Amniotic stem cell (primary cell): ENCODE results near the gene MORC4.
"Not testable (repeated sequence)": the region's sequence is repeated elsewhere in the genome, so short reads cannot be mapped to it uniquely, and the experiment has no call there.

Experiments used
- DNase-seq: peaks from one replicate; lab custom pipeline; 2025; lab: John Stamatoyannopoulos, UW

MORC4 gene

DNA sequence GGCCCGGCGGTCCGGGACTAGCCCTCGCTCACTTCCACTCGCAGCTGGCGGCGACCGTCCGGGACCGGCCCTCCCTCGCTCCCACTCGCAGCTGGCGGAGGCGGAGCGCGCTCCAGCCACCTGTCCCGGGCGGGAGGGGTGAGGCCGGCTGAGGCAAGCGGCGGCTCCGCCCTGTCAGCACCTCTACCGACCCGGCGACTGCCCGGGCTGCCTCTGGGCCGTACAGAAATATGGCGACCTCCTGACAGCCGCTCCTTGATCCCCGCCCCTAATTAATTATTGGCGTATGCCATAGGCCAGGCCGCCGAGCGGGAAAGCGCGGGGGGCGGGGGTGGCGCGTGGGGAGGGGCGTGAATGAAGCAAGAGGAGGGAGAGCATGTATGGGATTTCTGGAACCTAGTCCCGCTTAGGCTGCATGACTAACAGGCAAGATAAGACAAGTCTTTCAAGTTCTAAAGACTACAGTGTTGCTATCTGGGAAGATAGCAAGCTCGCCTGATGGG lies at the start of gene MORC4:
Gene MORC4, minus strand, starts transcription at position 200 of the 503 bp plus-strand sequence. CDS start 243 bp downstream, outside the sequence.
- peak; percentile 11 for DNase-seq

DNA sequence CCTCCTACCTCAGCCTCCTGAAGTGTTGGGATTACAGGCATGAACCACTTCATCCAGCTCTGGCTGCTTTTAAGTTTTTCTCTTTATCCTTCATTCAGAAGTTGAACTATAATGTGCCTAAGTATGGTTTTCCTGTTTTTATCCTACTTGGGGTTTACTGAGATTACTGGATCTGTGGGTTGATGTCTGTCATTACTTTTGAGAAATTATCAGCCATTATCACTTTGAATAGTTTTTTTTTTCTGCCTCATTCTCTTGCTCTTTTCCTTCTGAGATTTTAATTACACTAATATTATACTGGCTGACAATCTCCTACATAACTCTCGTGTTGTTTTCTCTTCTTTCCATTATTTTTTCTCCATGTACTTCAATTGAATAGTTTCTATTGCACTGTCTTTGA lies 47.6 kb upstream of the MORC4 start:
- DNase-seq: no peak

DNA sequence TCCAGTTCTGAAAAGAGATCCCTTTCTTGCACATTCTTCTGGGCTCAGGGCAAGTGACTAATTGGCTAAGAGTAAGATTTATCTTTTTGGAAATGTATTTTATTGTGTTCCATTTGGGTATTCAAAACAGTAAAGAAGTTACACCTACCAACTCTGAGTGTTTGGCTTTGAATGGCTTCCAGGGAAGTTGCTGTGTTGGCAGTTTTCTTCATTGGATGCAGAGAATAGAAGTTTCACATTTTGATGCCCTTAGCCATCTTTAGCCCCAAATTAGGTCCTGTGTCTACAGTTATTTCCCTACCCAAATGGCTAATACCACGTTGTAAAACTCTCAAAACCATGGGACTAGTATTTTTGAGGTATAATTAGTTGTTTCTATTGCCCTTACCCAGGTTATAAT lies 29.7 kb upstream of the MORC4 start:
- DNase-seq: no peak

DNA sequence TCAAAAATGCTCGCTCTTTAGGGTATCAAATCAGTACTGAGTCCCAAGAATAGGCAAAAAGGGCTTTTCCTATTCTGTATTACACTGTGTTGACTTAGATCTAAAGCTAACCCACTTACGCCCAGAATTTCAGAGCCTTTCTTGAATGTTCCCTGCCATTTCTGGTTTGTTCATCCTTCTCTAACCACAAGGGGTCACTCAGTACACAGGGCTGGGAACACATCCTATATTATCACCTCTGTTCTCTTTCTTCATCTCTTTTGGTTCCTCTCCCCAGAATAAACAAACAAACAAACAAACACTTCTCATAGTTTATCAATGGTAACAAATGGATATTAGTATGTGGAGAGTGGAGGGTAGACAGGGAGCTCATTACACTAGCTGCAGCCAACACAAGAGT lies 25.5 kb upstream of the MORC4 start:
- no peak for DNase-seq

DNA sequence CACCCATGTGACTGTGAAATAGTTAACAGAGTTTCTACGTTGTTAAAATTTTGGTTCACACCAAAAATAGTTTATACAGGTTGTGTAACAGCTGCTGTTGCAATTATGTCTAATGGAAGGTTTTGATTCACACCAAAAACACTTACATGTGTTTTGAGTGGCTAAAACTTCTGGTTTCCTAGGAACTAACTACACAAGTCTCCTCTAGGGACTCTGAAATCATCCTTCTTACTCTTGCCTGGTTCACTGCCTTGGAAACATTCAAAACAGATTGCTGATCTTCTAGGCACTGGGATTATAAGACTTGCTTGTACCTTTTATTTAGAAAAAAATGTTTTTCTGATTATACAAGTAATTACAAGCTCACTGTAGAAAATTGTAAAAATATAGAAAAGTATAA lies 14.9 kb upstream of the MORC4 start:
- no peak for DNase-seq

DNA sequence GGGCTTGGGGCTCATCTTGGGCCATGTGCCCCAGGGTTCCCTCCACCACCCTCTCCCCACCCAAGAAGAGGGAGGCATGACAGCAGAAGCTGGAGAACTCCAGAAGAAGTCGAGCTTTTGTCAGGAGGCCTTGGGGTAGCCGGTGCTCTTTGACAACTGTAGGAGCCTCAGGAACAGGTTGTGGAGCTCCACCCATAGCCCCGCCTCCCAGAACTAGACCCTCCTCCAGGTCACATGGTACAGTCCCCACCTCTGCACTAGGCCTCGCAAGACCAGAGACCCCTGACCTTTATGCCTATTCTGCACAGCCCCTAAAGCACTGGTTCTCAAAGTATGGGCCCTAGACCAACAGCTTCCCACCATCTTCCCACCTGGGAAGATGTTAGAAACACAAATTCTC lies 8.0 kb upstream of the MORC4 start:
- DNase-seq: no peak

DNA sequence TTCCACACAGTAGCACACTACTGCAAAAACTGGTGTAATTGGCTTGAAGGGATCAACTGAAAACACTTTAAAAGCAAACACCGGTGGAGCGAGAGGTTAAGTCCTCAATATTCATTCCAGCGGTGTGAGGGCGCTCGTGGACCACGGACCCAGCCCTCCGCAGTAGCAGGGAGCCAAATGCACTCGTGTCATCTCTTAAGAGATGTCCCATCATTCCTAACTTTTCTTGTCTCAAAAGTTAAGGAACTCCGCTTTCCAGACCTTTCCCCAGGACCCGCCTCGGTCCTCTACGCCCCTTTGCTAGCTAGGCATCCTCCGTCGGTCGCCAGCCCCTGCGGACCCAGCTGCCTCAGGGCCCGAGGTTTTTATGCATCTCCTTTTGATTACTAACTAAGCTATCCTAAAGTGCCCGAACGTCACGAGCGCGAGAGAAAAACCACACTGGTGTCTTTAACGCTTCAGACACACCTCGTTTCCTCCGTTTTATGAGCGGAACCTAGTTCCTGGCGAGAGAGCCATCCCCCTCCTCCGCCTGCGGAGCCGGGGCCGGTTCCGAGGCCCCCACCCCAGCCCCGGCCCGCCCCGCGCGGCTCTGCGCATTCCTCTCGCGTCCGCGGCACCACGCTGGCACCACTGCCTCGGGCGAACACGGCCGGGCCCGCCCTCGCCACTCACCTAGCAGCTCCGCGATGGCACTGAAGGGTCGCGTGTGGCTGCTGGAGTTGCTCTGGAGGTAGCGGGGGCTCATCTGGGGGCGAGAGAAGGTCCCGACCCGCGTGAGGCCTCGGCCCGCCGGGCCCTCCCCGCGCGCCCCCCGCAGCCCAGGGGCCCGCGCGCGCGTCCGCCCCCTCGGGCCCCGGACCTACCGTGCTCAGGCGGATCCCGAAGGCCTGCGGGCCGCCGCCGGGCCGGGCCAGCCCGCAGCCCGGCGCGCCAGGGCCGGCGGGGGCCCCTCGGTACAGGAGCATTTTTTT lies 723 bp downstream of the MORC4 start:
- peak; percentile 28 for DNase-seq

DNA sequence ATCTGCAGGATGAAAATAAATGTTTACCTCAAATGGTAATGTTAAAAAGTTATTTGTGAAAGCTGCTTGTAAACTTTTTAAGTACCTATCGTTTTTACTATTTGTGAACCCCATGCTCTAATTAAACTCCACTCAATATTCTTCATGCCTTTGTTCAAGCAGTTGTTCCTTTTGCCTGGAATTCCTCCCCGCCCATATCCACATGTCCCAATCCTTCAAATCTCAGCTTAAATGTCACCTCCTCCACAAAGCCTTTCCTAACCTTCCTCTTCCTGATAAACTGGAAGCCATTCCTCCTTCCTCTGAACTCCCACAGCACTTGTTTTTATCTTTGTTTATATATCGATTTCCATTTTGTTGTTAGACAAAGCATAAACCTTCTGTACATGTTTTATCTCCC lies 2.4 kb downstream of the MORC4 start:
- DNase-seq: no peak

DNA sequence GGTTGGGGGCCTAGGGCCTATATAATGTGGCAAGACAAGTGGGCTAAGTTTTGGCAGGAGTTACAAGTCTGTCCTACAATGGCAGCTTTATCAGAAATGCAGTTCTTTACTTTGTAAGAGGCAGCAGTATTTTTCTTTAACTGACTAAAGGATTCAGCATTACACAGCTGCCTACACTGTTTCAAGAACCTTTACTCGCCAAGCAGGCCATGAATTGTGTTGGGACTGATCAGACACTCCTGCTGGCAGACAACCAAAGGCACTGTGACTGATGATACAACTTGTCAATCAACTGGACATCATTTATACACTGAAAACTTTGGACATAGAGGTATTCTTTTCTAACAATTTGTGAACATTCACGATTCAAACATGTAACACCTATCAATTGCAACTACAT lies 4.3 kb downstream of the MORC4 start:
- no peak for DNase-seq

DNA sequence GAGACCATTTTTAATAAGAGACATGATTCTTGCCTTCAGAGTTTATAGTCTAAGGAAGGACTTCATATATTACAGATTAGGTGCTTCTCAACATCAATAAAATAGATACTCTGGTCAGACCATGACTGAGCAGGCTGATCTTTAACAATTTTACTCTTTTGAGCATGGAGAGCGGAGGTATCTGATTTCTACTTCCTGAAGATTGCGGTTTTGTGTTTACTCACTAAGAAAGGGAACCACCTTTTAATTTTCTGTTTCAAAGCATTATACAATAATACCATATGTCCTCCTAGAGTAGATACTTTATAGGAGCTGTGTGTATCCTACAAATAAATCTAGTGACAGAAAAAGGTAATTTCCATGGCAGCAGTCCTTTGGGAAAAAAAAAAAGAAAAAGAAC lies 12.5 kb downstream of the MORC4 start:
- no peak for DNase-seq

DNA sequence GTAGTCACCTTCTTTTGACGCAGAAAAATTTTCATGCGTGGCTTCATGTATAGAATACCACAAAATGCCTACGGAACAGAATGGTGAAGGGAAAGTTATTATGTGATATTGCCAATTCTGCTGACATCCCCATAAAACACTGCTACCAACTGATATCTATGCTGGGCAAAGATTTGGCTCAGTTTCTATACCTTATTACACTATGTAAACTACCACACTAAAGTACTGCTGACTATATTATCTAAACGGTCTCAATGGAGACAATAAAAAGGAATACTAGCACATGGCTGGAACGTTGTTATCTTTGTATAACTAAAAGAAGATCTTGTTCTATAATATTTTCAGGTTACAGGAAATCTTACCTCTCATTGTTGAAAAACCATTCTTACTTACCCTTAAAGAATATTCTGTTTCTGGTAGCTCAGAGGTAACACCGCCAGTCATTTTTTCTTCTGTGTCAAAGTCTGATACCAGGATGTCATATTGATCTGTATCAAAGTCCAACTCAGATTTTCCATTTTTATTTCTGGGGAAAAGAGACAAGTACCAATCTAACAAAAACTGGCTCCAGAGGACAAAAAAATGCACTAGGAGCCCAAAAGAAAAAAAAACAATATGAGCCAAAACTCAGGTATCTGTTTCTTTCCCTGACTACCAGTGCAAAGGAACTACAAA lies 18.9 kb downstream of the MORC4 start:
- DNase-seq: no peak

DNA sequence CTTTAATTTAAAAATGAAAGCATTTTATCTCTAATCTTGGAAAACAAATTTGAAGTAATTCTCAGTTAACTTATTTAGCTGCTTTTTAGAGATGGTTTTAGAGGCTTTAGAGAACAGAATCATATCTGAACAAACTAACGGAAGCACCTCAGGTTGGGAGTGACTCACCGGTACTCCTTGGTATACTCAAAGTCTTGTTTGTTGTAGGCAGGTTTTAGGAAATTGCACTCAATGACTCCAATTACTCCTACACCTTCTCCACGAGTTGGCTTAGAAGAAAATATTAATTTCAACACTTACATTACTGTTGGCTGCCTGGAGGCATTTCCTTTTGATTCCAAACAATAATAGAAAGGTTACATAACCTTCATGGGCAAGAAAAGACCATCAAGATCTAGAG lies 23.6 kb downstream of the MORC4 start:
- DNase-seq: no peak

DNA sequence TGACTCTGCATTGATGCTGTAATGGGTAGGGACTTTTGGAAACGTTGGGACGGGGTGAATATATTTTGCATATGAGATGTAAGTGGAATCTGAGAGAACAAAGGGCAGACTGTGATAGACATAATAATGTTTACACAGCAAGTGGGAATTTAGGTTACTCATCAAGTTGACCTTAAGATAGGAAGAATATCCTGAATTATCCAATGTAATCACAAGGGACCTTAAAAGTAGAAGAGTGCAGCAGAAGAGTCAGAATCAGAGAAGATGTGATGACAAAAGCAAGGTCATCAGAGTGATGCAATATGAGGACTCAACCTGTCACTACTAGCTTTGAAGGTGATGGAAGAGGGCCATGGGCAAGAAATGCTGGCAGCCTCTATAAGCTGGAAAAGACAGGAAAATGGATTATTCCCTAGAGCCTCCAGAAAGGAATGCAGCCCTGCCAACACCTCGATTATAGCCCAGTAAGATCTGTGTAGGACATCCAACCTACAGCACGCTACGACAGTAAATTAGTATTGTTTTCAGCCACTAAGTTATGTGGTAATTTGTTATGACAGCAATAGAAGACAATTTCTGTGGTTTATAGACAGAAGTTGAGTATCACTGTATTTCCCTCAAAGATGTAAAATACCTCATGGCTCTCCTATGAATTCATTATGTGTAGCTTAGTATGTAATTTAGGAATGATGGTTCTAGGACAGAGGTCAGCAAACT lies 26.4 kb downstream of the MORC4 start:
- no peak for DNase-seq

DNA sequence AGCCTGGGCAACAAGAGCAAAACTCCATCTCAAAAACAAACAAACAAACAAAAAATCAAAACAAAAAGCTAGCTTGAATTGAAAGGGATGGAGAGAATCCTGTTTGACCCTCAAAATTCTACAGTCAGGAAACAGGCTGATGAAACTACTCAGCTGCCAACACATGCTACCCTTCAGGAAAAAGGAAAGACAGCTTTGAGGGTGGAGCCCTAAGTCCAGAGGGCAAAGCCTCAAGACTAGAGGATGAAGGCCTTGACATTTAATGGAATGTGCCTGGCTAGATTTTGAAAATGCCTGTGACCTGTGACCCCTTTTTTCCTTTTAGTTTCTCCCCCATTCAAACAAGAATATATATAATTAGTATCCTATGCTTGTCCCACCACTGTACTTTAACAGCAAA lies 27.1 kb downstream of the MORC4 start:
- DNase-seq: no peak

DNA sequence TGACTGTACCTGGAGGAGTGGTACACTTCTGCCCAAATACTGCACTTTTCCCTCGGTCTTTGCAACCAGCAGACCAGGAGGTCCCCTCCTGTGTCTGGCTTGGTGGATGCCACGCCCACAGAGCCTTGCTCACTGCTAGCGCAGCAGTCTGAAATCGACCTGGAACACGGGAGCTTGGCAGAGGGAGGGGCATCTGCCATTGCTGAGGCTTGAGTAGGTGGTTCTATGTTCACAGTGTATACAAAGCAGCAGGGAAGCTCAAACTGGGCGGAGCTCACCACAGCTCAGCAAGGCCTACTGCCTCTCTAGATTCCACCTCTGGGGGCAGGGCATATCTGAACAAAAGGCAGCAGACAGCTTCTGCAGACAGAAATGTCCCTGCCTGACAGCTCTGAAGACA lies 33.5 kb downstream of the MORC4 start:
- not testable (repeated sequence) for DNase-seq

DNA sequence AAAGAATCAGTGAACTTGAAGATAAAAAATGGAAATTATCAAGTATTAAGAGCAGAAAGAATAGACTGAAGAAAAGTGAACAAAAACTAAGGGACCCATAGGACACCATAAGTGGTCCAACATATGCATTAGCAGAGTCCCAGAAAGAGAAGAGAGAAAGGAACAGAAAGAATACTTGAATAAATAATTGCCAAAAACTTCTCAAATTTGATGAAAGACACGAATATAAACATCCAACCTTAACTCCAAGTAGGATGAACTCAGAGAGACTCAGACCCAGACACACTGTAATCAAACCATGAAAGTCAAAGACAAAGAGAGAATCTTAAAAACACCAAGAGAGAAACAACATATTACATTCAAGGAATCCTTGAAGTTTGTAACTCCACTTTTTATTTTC lies 35.7 kb downstream of the MORC4 start:
- DNase-seq: no peak

DNA sequence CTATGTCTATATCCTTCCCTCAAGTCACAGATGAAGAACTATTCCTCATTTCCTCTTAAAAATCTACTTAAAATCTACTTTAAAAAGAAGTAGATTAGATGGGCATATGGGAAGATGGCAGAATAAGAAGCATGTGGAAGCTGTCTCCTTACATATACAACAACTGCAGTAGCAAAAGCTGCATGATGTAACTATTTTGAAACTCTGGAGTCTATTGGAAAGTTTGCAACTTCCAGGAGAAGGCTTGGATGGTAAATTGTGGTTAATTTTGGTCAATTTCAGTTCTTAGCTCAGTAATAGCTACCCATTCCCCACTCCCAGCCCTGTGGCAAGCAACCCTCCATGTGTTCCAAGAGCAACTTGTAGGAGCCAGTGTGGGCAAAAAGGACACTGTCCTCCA lies 36.9 kb downstream of the MORC4 start:
- no peak for DNase-seq

DNA sequence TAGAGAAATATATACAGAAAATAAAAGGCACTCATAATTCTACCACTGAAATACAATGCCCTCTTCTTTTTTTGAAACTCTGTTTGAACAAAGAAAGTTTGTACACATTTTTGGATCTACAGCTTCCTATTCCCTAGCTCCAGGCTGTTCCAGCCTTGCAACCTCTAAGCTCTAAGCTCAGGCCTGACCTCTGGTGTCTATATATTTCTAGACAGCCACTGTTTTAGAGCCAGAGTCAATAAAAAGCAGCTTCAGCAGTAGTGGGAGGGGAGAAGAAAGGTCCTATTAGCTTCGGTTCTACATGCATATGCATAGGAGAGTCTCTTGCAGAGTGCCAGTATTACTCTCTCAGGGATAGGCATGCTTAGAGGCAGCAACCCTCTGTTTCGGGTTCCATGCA lies 40.1 kb downstream of the MORC4 start:
- peak; percentile 2 for DNase-seq

DNA sequence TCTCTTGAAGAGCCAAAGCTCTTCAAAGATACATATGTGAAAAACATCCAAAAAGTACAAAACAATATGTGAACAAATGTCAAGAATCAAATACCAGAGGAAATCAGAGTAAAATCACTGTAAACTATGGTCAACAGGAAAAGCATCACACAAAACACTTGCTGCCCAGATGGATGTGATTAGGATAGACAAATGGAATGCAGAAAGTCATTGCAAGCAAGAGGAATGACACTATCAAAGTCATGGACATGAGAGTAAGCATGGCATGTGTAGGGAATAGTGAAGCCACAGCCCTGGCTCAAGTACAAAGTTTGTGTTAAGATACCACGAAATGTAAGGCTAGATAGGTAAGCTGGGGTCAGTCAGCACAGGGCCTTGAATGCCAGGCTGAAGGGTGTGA lies 42.2 kb downstream of the MORC4 start:
- no peak for DNase-seq

DNA sequence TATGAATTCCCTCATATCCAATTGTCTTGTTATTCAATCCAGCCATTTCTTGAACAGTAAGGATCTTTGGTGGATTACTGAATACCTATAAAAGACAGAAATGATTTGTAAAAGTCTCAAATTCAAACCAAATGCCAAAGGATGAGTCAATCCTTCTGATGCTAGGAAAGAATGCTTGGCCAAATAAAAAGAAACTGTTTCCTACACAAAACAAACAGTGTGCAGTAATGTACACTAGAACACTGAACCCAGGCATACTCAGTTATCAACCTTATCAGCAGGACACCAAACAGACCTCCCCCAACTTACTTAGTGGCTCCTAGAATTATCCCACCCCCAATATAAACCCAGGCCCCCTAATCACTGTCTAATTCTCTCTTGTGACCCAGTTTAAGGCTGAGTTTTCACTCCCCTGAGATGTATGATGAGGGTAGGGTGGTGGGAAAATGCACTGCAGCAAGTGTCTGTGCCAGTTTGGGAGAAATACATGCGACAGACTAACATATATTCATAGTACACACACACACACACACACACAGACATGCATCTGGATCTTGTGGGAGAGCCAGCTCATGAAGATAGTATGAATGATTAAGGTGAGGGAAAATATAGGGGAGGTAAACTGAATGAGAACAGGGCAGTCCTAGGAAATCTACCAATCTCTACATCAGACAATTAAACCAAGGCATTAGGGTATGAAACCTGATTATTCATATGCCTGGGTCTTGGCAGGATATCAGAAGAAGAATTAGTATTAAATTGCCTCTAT lies 44.8 kb downstream of the MORC4 start:
- no peak for DNase-seq

DNA sequence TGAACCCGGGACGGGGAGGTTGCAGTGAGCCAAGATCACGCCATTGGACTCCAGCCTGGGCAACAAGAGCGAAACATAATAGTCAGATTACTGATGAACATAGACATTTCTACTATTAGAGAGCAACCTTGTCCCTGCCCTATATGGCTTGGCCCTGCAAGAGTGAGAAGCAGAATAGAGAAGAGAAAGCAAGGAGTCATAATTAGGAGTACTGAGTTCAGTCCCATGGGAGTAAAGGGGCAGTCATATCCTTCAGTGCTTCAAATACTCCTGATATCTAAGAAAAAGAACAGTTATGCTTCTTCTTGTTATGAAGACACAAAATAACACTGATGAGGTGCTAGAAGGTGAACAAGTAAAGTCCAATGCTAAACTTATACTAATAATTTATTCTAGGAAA lies 46.0 kb downstream of the MORC4 start:
- DNase-seq: no peak

DNA sequence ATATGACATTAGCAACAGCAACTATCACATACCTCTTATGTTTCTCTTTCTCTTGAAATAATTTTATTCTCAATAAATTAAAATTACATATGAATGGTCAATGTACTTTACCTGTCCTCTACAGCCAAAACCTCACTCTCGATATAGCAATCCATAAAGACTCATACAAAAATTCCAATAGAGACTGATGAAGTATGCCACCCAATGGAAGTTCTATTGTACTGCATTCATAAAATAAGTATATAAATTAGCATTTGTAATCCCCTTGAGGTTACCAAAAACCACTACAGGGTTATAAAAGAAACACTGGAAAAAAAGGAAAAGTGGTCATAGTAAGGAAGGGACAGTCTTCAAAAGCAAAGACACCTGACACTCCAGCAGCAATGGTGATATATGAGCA lies 47.0 kb downstream of the MORC4 start:
- DNase-seq: no peak
